GM19240 (cell line): ENCODE measurements around the gene CFAP57.

Source experiments
- DNase-seq: peaks from one replicate; pipeline ENCODE4 v3.0.0; 2011; ENCODE audit warnings: low spot score; ENCODE audit not compliant: insufficient read length

The CFAP57 gene

GRCh38 chr1:43296207-43296606, 124.1 kb downstream of the CFAP57 start:
- no peak for DNase-seq

- no peak for DNase-seq
Measured at GRCh38 chr1:43298055-43298454, 125.9 kb downstream of the CFAP57 start.

GRCh38 chr1:43299101-43299500, 127.0 kb downstream of the CFAP57 start:
- DNase-seq = no peak

GRCh38 chr1:43300378-43301094, 128.4 kb downstream of the CFAP57 start, which contains the start of gene TIE1:
TIE1 (plus strand) TSS chr1:43300982; CDS start chr1:43301072, 90 bp downstream.
- DNase-seq = no peak

- no peak for DNase-seq
Measured at GRCh38 chr1:43302201-43302600, 130.1 kb downstream of the CFAP57 start.

GRCh38 chr1:43302721-43303470, 130.8 kb downstream of the CFAP57 start:
- no peak for DNase-seq

GRCh38 chr1:43303471-43304313, 131.6 kb downstream of the CFAP57 start:
- no peak for DNase-seq
